D341Med (cell line): ENCODE results near the gene STARD3.

ENCODE experiments used
- DNase-seq: peaks from one replicate; pipeline ENCODE4 v3.0.0; 2012; ENCODE audit warnings: low spot score

STARD3 gene

GRCh38 chr17:39604911-39605491 lies 31.9 kb upstream of the STARD3 start:
- peak; percentile 66 for DNase-seq

GRCh38 chr17:39605492-39606433 lies 31.2 kb upstream of the STARD3 start:
- peak; percentile 51 for DNase-seq

DNA sequence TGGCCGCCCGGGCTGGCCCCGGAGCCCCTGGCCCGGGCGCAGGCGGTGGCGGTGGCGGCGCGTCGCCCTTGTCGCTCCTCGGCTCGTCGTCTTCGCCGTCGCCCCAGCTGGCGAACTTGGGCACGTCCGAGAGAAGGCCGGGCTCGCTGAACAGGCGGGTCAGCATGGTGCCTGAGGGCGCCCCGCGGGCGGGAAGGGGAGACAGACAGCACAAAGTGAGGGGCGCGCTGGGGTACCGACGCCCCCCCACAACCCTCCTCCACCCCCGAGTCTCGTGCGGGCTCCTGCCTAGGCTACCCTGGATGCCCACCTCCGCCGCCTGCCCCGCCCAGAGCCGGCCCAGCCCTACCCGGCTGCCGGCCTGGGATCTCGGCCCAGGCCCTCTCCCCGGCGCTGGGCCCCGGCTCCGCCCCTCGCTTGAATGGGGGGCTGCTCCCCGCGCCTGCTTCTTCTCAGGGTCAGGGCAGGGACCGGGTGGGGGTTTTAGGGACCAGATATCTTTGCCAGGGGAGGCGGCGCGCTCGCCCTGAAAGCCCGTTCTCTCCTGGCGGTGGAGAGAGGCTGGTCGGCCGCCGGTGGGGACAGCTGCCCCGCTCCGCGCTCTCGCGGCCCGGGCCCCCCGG lies 30.4 kb upstream of the STARD3 start:
- DNase-seq, result peak; percentile 76

- peak; percentile 74 for DNase-seq
Measured at GRCh38 chr17:39607057-39607850, 29.7 kb upstream of the STARD3 start.

- DNase-seq, result peak; percentile 94
Measured at GRCh38 chr17:39607851-39608130, 29.2 kb upstream of the STARD3 start, which contains the start of gene NEUROD2. NEUROD2 (minus strand) TSS chr17:39607920; CDS start chr17:39606599, 1,321 bp downstream.

DNA sequence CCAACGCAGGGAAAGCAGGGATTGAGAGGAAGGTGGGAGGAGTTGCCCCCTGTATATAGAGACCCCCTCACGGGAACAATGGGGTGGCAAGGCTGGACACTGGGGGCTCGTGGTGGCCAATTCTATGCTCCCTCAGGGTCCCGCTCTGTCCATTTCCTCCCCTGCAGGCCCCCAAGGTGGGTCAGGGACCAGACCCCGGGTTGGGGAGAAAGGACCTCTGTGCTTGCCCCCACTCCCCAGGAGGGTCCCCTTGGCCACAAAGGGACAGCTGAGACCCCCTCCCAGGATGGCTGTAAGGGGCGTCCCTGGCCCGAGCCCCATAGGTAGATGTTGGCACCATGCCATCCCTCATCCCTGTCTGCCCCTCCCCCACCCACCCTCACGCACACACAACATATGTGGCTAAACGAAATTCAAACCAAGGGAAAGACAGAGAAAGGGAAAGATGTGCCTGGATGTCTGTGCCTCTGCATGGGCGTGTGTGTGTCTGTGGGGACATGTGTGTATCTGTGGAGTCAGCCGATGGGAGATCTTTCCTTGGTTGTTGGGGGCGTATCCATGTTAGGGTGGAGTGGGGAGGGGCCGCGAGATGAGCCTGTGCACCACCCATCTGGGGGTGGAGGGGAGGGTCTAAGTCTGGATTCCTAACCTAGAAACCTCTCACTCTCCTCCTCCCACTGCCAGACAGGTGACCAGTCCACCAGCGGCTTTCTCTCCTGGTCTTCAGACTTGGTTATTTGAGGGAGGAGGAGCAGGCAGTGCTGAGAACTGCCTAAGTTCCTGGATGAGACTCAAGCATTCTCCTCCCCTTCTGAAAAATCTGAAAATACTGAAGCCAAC lies 28.6 kb upstream of the STARD3 start:
- peak; percentile 84 for DNase-seq

DNA sequence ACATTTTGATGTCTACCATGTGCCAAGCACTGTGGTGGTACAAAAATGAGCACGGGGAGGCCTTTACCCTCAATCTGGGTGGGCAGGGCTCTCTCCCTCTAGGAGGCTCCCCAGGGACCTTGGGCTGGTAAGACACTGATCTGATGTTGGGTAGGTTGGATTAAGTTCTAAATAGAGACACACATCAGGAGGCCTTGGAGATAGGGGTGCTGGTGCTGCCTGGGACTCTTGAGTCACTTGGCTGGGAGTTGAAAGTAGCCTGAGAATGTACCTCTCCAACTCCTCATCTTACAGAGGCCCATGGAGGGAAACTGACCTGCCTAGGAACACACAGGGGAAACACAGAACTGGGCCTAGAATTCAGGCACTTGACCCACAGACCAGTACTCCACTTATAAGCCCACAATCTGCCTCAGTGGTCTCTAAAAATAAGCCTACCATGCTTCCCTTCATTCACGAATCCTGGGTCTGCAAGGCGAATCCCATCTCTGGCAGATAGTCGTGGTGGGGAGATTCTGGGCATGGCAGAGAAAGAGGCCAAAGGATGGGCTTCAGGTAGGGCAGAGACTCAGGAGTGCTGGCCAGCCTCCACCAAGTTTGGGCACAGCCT lies 27.4 kb upstream of the STARD3 start:
- no peak for DNase-seq

DNA sequence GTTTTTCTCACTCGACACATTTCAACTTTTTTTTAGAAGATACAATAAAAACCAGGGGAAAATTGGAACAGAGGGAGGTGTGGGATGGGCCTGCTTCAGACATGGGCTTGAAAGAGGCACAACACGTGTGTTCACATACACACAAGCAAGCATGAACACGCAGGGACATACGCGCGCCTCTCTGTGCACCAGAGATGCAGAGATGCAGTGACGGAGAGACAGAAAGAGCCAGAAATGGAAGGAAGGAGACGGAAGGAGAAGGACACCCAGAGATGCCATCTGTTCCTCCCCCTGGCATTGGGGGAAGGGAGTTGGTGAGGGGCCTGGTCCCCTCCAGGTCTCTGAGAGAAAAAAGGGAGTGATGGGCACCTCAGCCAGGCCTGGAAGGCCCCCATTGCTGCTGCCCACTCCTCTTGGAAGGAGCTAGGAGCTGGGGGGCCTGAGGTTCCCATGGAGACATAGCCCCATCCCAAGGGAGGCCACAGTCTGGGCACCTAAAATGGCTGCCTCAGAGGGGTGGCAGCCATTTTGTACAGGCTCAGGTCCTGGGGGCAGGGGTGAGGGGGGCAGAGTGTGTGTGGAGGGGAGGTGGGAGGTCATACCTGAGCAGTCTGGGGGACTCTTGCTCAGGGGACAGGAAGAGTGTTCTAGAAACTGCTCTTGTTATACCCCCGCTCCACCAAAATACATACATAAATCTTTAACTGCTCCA lies 25.4 kb upstream of the STARD3 start:
- DNase-seq, result no peak

DNA sequence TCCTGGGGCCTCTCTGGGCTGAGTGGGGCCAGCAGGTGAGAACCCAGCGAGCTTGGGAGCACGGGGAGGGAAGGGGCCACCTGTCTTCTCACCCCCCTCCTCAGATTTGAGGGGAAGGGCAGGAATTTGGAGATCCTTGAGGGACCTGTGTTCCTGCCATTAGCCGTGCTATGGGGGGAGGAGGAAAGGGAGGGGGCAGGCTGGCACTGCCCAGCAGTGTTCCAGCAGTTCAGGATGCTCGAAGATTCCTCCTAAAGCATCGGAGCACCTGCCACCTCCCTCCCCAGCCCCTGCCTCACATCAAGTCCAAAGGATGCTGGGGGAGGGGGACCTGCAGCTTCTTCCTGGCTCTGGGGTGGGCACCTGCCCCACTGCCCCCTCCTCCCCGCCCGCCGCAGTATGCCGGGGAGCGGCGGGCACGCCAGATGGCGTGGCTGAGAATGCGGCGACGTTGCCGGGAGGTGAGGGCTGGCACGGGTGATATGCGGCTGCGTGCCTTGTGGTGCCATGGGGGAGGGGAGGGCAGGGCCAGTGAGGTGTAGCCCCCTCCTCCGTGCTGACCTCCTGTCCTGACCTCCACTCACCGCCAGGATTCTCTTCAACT lies 24.6 kb upstream of the STARD3 start:
- DNase-seq, result peak; percentile 75

DNA sequence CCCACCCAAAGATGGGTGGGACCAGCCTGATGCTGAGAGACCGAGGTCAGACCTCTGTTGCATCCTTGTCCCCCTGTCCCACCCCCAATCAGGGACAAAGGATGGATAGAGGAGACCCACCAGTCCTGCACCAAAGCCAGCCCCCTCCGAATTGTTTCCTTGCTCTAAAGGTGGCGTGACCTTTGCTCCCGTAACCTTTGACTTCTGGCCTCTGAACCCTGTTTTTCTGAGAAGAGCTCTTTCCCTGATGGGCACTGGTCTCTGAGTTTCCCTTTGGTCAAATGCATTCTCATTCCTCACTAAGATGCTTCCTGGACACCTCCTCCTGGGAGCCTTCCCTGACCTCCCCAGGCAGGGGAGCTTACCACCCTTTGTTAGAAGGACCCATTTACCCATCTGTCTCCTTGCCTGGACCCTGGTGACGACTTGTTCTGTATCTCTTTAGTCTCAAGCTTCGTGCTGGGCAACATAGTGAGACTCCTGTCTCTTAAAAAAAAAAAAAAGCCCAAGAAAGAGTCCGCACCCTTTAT lies 23.9 kb upstream of the STARD3 start:
- DNase-seq, result no peak

DNA sequence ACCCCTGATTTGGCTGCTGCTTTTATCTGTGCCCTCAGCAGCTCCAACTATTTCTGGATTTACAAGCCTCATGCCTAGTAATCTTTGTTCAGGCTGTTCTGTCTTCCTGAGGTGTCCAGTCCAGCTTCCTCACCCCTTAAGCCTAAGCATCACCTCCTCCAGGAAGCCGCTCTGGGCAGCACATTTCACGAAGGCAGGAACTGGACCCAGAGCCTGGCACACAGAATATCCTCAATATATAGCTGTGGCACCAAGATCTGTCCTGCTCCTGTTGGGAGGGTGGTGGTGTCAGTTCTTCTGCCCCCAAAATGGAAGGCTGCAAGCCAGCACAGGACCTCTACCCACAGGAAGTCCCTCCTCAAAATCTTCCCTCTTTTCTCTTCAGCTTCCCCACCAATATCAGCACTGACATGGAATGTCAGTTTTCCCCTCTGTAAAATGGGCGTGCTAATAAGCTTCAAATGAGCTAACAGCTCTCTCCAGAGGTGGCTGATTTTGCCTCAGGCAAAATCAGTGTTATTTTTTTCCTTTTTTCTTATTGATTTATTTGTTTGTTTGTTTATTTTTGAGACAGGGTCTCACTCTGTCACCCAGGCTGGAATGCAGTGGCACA lies 22.3 kb upstream of the STARD3 start:
- DNase-seq, result no peak

DNA sequence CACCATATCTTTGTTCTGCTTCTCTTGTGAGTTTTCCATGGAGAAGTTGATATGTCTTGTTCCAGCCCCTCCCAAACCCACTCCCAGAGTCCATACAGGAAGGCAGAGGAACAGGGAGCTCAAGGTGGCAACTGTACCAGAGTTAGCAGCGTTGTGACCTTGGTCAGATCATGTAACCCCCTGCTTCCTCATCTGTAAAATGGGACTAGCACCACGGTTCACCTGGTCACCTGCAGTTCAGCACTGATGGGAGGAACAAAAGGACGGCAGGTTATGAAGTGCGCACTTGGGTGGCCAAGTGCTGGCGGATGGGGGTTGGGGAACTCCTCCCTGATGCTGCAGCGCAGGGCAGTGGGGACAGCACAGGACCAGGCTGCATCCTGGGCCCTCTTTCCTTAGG lies 21.5 kb upstream of the STARD3 start:
- DNase-seq, result no peak

GRCh38 chr17:39617100-39617445 lies 19.9 kb upstream of the STARD3 start:
- no peak for DNase-seq

GRCh38 chr17:39617446-39618245 lies 19.3 kb upstream of the STARD3 start:
- peak; percentile 97 for DNase-seq

DNA sequence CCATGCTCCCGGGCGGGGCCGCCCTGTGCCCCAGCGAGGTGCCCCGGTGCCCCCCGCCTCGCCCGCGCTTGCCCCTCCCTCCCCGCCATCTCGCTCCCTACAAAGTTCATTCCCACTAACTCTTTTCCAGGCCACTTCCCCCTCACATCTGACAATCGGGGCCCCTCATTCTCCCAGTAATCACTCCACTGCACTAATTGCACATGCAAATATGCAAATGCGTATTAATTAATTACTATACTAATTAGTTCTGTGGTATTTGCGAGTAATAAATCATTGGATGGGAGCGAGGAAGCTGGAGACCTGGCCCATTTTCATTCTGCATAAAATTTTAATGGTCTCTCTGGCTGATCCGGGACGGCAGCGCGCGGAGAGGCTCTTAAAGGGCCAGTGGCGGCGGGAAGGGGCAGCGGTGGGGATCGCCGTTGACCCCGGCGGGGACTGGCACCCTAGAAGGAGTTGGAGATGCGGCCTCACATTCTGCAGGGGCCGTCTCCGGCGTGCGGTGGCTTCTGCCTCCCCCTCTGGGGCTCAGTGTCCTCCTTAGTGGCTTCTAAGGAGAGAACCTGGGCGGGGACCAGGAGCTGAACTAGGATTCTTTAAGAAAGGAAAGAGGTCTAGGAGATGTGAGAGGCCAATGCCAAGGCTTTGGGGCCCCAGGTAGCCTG lies 18.6 kb upstream of the STARD3 start:
- peak; percentile 71 for DNase-seq

GRCh38 chr17:39618956-39619785 lies 17.8 kb upstream of the STARD3 start:
- no peak for DNase-seq

GRCh38 chr17:39619786-39620101 lies 17.2 kb upstream of the STARD3 start:
- no peak for DNase-seq
